ENCODE results near the gene UBAC1. TPM values are rescaled to one million over a fixed set of nuclear protein-coding genes. Genes with fewer than 3 reads are reported as not detected.
"Not testable (repeated sequence)": the region's sequence is repeated elsewhere in the genome, so short reads cannot be mapped to it uniquely, and the experiment has no call there.

Gene UBAC1
- total RNA-seq, 1 donor from 2014 or later, result 30.1 TPM

DNA sequence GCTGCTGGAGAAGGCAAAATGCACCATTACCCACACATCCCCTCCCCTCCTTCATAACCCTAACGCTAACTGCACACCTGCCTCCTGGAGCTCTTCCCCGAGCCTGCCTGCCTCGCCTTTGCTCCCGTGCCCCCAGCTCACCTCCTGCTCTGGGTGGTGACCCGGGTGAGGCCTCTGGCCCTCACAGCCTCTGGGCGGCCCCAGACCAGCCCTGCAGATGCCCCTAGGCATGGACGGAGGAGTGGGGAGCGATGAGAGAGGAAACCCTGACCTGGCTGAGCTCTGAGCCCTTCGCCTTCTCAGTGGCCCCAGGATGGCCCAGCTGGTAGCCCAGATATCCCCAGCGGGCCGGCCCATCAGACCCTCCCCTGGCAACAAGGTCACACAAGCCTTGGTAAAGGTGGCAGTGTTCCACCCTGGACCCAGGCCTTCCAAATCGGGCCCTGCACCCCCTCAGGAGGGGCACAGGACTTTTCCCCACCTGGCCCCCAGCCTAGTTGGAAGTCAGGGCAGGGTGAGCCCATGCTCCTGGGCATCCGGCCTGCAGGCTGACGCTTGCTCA lies 39.3 kb downstream of the UBAC1 start:
- Histone ChIP-seq H3K9me3 (peaks cover 5% of the 10 kb centered on the region), H3K27me3 (no peaks in the 10 kb centered on the region), H3K4me3 (no peak overlapping the region), H3K36me3 (no peaks in the 10 kb centered on the region), H3K4me1 (no peaks in the 10 kb centered on the region), H3K27ac (no peak overlapping the region)
- TF ChIP-seq, protein P1, sequence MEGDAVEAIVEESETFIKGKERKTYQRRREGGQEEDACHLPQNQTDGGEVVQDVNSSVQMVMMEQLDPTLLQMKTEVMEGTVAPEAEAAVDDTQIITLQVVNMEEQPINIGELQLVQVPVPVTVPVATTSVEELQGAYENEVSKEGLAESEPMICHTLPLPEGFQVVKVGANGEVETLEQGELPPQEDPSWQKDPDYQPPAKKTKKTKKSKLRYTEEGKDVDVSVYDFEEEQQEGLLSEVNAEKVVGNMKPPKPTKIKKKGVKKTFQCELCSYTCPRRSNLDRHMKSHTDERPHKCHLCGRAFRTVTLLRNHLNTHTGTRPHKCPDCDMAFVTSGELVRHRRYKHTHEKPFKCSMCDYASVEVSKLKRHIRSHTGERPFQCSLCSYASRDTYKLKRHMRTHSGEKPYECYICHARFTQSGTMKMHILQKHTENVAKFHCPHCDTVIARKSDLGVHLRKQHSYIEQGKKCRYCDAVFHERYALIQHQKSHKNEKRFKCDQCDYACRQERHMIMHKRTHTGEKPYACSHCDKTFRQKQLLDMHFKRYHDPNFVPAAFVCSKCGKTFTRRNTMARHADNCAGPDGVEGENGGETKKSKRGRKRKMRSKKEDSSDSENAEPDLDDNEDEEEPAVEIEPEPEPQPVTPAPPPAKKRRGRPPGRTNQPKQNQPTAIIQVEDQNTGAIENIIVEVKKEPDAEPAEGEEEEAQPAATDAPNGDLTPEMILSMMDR (IDR thresholded peaks at IDR 0.05), result no peak
- DNase-seq, result peak; percentile 57
- intact Hi-C loops (cut with DNase I), result no loop called here
- ATAC-seq, result no peak

DNA sequence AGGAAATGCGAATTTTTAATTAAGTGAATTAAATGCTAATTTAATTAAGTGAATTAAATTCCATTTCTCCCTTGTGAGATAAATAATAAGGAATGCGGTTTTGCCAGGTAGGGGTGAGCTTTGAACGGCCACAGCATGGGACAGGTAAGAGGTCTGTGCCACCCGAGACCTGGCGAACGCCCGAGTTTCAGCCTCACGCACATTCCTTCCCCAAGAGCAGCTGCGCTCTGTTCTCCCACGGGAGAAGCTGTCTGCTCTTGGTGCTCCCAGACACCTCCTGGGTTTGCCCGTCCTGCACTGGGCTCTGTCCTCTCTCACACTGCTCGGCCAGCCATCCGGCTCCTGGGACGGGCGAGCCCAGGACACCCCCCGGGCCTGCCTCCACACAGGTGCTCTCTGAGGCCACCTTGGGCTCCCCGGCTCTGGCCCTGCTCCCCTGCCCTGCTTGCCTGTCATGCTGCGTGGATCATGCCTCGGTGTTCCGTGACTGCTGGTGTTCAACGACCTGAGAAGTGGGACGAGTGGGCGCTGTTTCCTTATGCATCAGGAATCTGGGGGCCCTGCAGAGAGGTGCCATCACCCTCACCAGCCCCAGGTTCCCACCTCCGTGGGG lies 40.1 kb downstream of the UBAC1 start:
- no peak overlapping the region for H3K27ac ChIP-seq
- TF ChIP-seq, protein P1 (IDR thresholded peaks at IDR 0.05), result no peak
- H3K27me3 ChIP-seq, result no peaks in the 10 kb centered on the region
- peaks cover 5% of the 10 kb centered on the region for H3K9me3 ChIP-seq
- DNase-seq (peak; percentile 63), ATAC-seq (peak; percentile 49)
- intact Hi-C loops (cut with DNase I), result no loop called here
- no peaks in the 10 kb centered on the region for H3K36me3 ChIP-seq
- no peak overlapping the region for H3K4me3 ChIP-seq
- H3K4me1 ChIP-seq, result no peaks in the 10 kb centered on the region

DNA sequence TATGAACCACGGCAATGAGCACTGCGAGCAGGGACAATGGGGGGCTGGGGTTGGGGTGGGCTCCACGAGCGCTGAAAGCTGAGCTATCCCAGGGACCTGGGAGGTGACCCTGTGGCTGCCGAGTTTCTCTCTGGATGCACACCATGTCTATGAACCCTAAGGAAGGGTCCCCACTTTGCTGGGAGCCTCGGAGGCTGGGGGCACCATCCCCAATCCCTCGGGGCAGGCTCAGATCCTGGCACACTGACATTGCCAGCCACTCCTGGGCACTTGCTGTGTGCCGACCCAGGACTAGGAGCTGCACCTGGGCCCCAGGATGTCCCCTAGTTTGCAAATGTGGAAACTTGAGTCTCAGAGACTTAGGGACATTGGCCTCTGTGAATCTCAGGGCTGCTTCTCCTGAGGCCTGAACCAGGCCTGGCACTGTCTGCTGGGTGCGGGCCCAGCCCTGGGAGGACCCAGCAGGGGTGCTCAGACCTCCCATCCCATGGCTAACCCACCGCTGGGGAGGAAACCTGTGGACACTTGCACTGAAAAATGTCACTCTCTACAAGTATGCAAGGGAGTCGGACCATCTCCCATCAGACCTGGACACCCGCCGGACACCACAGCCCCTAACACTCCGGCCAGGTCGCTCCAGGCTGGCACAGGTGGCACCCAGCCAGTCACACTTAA lies 40.8 kb downstream of the UBAC1 start:
- Histone ChIP-seq H3K4me3 (no peak overlapping the region), H3K4me1 (no peaks in the 10 kb centered on the region), H3K27me3 (no peaks in the 10 kb centered on the region), H3K36me3 (no peaks in the 10 kb centered on the region), H3K27ac (no peak overlapping the region), H3K9me3 (peaks cover 6% of the 10 kb centered on the region)
- DNase-seq, result peak; percentile 45
- TF ChIP-seq, protein P1 (IDR thresholded peaks at IDR 0.05), result no peak
- intact Hi-C loops (cut with DNase I), result no loop called here
- no peak for ATAC-seq

DNA sequence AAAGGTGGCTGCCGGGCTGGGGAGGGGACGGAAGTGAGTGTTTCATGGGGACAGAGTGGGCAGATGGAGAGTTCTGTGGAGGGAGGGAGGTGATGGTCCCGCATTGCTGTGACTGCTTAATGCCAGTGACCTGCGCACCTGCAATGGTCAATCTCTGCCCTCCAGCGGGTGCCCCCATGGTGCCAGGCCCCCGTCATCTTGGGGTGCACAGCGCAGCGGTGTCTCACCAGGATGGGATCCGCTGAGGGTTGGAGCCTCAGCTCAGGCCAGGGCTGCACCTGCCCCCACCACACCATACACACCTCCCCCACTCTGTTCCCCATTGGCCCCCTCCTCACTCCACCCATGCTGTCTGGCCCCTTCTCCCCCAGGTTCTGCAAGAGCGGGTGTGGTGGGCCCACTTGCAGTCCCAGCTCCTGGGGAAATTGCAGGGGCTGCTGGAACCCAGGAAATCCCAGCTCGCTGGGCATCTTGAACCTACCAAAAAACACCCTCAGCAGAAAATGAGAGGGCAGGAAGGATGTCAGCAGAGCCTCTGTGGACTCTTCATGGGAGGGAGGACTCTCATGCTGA lies 41.8 kb downstream of the UBAC1 start:
- TF ChIP-seq, protein P1 (IDR thresholded peaks at IDR 0.05), result no peak
- H3K27me3 ChIP-seq, result no peaks in the 10 kb centered on the region
- DNase-seq (peak; percentile 52), ATAC-seq (peak; percentile 29)
- H3K36me3 ChIP-seq, result no peaks in the 10 kb centered on the region
- intact Hi-C loops (cut with DNase I), result no loop called here
- H3K4me3 ChIP-seq, result no peak overlapping the region
- no peak overlapping the region for H3K27ac ChIP-seq
- peaks cover 12% of the 10 kb centered on the region for H3K9me3 ChIP-seq
- H3K4me1 ChIP-seq, result no peaks in the 10 kb centered on the region

DNA sequence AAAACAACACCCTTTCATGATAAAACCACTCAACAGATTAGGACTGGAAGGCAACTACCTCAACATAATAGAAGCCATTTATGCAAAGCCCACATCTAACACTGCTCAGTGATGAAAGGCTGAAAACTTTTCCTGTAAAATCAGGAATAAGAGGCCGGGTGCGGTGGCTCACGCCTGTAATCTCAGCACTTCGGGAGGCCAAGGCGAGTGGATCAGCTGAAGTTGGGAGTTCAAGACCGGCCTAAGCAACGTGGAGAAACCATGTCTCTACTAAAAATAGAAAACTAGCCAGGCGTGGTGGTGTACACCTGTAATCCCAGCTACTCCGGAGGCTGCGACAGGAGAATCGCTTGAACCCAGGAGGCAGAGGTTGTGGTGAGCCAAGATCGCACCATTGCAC lies 44.9 kb downstream of the UBAC1 start:
- H3K27me3 ChIP-seq; H3K36me3 ChIP-seq; ATAC-seq; H3K4me3 ChIP-seq; H3K27ac ChIP-seq; intact Hi-C loops (cut with DNase I); H3K4me1 ChIP-seq: not testable (repeated sequence)
- peak; percentile 3 for DNase-seq
- peaks cover 12% of the 10 kb centered on the region for H3K9me3 ChIP-seq

DNA sequence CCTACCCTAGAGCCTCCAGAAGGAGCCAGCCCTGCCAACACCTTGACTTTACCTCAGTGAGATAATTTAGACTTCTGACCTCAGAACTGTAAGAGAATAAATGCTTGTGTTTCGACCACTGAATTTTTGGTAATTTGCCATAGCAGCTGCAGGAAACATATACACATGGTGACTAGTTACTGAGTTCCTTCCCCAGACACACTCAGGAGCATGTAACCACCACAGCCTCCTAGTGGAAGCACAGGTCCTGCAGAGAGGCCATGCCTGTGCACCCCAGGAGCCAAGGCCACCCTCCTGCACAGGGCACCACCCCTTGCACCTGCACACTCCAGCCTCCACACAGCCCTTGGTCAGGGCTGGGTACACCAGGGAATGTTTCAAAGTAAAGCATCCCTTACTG lies 46.3 kb downstream of the UBAC1 start:
- intact Hi-C loops (cut with DNase I), result no loop called here
- H3K27me3 ChIP-seq, result no peaks in the 10 kb centered on the region
- peaks cover 6% of the 10 kb centered on the region for H3K36me3 ChIP-seq
- H3K9me3 ChIP-seq, result peaks cover 12% of the 10 kb centered on the region
- TF ChIP-seq, protein P1 (IDR thresholded peaks at IDR 0.05), result no peak
- H3K27ac ChIP-seq, result no peak overlapping the region
- ATAC-seq (no peak), DNase-seq (peak; percentile 29)
- H3K4me3 ChIP-seq, result no peak overlapping the region
- H3K4me1 ChIP-seq, result no peaks in the 10 kb centered on the region

DNA sequence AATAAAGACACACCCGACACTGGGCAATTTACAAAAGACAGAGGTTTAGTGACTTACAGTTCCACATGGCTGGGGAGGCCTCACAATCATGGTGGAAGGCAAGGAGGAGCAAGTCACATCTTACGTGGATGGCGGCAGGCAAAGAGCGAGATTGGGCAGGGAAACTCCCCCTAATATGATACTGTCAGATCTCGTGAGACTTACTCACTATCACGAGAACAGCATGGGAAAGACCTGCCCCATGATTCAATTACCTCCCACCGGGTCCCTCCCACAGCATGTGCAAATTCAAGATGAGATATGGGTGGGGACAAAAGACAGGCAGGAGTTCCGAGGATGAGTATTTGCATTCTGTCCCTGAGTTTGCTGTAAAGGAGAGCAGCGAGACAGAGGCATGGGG lies 49.9 kb downstream of the UBAC1 start:
- H3K9me3 ChIP-seq; H3K27ac ChIP-seq; H3K4me3 ChIP-seq; ATAC-seq; H3K27me3 ChIP-seq; intact Hi-C loops (cut with DNase I); H3K36me3 ChIP-seq: not testable (repeated sequence)
- H3K4me1 ChIP-seq, result peaks cover 17% of the 10 kb centered on the region
- DNase-seq, result peak; percentile 45
